Uterus (tissue), 2 donors: ENCODE data around the gene GAS7.

Source experiments
- CTCF ChIP-seq, 4 experiments: fragments of 200-600 bp in 2 of 4; fragments of 450-650 bp in 2 of 4; sonication (generic) in 2 of 4; IDR thresholded peaks; one replicate each; pipeline ENCODE4 v1.5.1; 2016 to 2019; ENCODE audit warnings: antibody characterized with exemption in 4 of 4, mild to moderate bottlenecking in 2 of 4, moderate library complexity in 1 of 4
- POLR2A ChIP-seq, 2 donors: fragments of 450-650 bp; IDR thresholded peaks; one replicate each; pipeline ENCODE4 v1.6.1; 2016; ENCODE audit warnings: antibody characterized with exemption in 2 of 2, mild to moderate bottlenecking in 1 of 2, moderate library complexity in 1 of 2

- TF ChIP-seq CTCF (IDR thresholded peaks at IDR 0.05) (no peak), POLR2A (IDR thresholded peaks at IDR 0.05) (no peak)
These were observed 282.3 kb downstream of the GAS7 start for GRCh38 chr17:9916108-9916507.
